ENCODE measurements around the gene KDF1.

- no peak for TF ChIP-seq POLR2A (IDR thresholded peaks at IDR 0.05)
- TF ChIP-seq CTCF (IDR thresholded peaks at IDR 0.05) = no peak
These were observed 31.2 kb upstream of the KDF1 start for GRCh38 chr1:26991310-26992116.

All from right lobe of liver (tissue), 4 donors.